HL-60/S4 treated with phorbol 12-myristate 13-acetate at 8.2 ng/mL for 4 days and 3 days (cell line): ENCODE measurements around the gene PLOD2.
"Not testable (repeated sequence)": the region's sequence is repeated elsewhere in the genome, so short reads cannot be mapped to it uniquely, and the experiment has no call there.

Experiments
- in situ Hi-C: fragments of 300-500 bp; cut with MboI; formaldehyde crosslinking; loops from 2 replicates; pipeline ENCODE4 v1.15.0; 2022; ENCODE audit warnings: low sequenced_read_pairs

Gene PLOD2

DNA sequence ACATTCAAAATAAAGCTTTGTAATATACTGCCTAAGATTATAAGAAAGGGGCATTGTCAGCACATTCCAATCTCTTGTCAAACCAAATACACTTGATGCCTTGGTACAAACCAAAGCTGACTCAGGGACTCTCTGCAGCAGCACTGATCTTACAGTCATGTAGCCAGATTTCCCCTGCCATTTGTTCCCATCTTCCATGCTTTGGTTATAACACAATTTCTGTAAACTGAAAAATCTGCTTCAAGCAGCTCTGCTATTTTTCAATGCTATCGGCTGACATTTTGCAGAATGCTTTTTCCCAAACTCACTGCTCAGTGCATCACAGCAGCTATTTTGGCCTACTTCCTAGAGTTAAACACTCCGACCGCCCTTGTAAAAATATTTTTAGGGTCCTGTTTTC lies 18.2 kb downstream of the PLOD2 start:
- in situ Hi-C loops = no loop called here

DNA sequence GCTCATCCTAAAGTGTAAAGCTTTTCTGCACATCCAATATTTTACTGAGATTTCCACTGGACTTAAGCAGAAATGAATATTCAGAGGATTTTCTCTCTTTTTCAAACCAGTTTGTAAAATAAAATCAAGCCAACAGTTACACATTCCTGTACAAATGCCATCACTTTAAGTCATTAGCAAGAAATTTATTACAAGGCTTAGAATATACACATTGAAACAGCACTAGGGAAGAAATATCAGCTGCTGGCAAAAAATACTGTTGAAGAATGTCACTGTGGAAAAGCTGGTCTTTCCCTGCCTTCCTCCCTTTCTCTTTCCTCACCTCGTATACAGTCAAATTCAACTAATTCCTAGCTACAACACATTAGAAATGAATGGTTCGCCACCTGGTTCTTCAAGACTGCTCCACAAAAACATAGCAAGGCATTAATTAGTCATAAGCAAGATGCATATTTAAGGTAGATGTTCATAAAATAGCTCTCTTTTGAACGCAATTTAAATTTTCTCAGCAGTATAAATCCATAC lies 21.3 kb downstream of the PLOD2 start:
- in situ Hi-C loops = no loop called here

GRCh38 chr3:146138902-146139301 lies 22.1 kb downstream of the PLOD2 start:
- in situ Hi-C loops = no loop called here

DNA sequence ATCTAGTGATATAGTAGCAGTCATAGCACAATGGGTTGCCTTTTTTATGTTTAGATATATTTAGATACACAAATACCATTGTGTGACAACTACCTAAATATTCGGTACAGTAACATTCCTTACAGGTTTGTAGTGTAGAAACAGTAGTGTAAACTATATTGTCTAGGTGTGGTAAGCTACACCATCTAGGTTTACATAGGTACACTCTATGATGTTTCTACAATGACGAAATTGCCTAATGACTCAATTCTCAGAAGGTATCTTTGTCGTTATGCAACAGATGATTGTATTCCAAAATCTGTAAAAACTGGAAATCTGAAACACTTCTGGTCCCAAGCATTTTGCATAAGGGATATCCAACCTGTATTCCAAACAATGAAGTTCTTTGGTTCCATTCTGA lies 24.3 kb downstream of the PLOD2 start:
- in situ Hi-C loops = no loop called here

GRCh38 chr3:146134348-146135117 lies 26.5 kb downstream of the PLOD2 start:
- in situ Hi-C loops = no loop called here

GRCh38 chr3:146133441-146133840 lies 27.5 kb downstream of the PLOD2 start:
- in situ Hi-C loops = no loop called here

DNA sequence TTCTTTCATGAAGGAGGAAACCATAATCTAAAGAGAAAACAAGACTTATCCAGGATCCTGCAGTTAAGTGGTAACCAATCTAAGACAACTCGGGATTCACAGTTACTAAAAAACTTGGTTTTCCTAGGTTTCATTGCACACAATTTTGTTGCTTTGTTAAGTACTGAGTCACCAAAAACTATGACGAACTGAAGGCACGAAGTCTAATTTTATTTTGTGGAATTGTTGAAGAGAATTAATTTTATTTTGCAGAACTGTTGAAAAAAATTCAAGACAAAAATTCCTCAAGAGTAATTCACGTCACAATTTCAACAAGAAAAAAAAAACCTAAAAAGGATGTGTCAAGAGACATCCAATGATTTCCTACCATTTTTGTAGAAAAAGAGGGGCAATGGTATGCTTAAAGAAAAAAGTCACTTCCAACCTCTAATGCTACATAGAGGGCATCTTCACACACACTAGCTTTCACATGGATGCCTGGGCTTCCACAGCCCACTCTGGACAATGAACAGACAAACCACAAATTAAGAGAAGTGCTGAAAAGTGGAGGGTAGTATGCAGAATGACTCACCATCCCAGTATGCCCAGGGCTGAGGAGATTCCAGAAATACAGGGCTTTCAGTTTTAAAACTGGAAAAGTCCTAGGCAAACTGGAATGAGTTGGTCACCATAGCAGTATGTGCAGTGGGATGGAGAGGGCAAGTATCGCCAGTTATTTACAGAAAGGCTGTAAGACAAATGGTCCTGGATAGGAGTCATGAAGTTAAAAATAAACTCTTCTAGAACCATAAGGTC lies 29.2 kb downstream of the PLOD2 start:
- in situ Hi-C loops = no loop called here

DNA sequence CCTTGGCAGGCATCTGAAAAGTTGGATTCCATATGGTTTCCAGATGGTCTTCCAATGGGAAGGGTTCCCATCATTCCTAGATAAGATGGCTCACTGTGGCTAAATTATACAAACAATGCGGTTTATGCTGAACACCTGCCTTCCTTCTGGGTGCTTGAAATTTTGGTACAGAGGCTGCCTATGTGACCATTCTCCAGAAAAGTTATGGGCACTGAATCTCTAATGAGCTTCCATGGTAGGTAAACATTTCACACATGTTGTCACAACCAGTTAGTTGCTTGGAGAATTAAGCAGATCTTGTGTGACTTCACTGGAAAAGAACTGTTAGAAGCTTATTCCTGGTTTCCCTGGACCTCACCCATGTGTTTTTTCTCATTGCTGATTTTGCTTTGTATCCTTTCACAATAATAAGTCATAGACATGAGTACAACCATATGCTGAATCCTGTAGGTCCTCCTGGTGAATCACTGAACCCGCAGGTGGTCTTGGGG lies 30.1 kb downstream of the PLOD2 start:
- in situ Hi-C loops = no loop called here

DNA sequence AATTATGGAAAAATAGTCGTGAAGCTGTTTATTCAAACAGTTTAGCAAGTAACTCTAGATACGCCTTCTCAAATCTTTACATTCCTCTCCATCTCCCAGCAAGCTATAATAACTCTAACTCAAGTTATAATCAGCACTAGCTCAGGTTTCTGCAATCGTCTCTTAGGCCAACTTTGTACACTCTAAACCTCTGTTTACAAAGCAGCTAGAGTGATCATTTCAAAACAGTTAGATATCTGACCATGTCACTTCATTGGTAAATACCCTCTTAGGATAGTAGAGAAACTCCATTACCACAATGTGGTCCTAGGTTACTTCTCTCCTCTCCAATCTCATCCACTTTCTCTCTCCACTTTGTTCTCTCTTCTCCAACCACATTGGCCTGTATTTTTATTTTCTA lies 31.2 kb downstream of the PLOD2 start:
- in situ Hi-C loops = no loop called here

DNA sequence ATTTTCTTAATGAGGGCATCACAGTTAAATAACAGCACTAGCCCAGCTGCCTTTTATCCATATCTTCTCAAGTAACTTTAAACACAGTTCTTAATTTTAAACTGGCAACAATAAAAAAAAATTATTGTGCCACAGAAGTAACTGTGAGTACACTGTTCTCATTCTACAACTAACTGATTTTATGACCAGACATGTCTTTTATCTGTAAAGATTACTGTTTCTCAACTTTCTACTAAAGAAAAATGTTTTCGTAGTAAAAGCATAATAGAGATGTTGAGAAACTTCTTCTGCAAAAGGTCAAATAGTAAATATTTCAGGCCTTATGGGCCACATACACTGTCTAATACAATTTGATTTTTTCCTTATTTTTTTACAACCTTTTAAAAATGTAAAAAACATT lies 32.0 kb downstream of the PLOD2 start:
- in situ Hi-C loops = no loop called here

DNA sequence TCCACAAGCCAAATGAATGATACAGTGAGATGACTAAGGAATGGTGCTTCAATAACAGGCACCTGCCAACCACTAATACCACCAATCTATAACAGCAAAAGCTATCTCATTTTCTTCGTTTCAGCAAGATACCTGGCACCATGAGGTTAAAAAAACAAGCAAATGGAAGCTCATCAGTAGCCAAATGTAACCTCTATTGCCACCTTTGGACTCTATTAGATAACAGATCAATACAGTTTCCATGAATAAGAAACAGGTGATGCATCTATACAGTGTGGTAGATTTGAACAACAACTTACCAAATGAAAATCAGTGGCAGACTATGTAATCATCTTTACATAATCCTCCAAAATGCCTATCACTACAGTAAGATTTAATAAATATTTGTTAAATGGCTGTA lies 32.8 kb downstream of the PLOD2 start:
- in situ Hi-C loops = no loop called here

- in situ Hi-C loops = no loop called here
Measured at GRCh38 chr3:146125951-146126350, 35.0 kb downstream of the PLOD2 start.

DNA sequence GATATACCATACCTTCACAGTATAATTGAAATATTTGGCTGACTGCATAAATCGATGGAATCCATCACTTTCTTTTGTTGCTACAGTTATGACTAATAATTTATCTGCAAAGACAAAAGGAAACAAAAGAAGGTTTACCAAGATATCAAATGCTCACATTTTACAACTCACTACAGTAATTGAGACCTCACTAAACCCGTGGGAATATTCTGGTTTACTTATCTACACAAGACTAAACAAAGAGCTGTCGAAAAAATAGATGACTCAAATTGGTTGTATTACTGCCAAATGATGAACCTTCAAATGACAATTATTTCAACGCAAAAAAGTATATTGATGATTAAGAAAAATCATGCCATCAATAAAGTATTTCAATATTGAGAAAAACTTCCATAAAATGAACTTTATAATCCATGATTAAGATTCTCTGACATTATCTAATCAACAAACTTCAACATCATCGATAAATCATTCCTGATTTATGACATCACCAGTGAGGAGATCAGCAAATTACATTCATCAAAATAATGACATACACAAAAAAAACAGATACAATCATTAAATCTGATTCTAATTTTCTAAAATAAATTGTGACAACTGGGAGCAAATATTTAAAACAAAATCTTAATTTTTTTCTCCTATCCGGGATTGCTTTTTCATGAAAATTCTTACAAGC lies 36.7 kb downstream of the PLOD2 start:
- in situ Hi-C loops = no loop called here

DNA sequence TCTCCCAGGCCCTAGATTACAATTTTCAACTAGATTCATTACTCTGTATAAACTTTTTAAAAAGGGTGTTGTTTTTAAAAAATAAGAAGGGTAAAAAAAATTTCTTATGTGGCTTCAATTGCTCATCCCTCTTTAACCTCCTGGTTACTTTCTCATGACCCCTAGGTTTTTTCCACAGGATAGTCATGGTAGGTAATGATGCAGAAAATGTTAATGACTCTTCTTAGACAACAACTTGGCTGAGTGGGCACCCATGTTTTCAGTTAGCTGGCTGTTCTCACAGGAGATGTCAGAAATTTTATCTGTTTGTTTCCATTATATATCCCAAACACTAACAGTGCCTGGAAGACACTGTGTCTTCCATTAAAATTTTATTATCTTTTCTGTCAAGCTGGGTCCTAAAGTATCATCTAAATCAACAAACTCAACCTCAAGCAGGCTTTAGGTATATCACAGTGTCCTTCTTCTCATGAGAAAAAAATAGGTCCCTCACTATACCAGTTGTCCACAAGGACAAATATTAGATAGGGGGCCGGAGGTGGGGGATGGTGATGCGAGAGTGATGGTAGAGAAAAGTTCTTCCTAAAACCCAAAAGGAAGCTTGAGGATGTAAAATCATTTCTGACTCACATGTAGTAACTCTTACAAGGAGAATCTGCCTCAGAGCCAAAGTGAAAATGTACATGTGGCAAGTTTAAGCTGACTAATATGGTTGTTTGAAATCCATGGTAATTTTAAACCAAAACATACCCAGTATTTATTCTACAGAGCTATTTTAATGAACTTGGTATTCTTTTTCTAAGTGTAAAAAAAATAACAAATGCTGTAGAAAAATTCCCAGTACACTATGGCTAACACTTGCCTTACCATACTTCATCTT lies 43.3 kb downstream of the PLOD2 start:
- in situ Hi-C loops = no loop called here

GRCh38 chr3:146115619-146116018 lies 45.4 kb downstream of the PLOD2 start:
- in situ Hi-C loops = no loop called here

GRCh38 chr3:146113804-146114203 lies 47.2 kb downstream of the PLOD2 start:
- in situ Hi-C loops = not testable (repeated sequence)

DNA sequence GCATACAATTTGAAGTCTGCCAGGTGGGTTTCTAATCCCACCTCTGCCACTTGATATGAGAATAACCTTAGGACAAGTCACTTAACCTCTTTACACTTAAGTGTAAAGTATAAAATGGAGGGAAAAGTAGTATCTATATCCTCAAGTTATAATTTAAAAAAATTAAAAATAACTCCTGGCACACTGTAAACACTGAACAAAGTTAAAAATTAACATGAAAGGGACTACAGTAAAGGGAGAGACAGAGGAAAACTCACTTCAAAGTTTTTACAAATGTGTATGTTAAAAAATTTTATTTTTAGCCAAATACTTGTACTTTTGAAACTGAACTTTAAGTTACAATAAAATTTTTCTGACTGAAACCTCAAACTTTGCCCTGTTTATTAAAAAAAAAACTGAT lies 49.6 kb downstream of the PLOD2 start:
- in situ Hi-C loops = no loop called here

DNA sequence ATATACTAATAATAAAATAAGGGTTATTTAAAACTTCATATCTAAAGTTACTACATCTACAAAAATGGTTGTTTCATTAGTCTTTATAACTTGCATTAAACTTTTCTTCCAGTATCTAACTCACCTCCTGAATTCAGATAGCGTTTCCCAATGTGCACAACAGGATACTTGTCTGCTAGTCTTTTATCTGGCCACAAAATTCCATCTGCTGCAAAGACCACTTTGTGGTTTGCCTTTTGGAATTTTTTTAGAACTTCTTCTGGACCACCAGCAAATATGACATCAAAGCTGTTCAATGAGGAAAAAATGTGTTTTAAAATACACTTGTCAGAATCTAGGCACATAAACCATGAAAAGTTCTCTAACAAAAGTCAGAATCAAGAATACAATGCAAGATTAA lies 50.8 kb downstream of the PLOD2 start:
- in situ Hi-C loops = no loop called here

DNA sequence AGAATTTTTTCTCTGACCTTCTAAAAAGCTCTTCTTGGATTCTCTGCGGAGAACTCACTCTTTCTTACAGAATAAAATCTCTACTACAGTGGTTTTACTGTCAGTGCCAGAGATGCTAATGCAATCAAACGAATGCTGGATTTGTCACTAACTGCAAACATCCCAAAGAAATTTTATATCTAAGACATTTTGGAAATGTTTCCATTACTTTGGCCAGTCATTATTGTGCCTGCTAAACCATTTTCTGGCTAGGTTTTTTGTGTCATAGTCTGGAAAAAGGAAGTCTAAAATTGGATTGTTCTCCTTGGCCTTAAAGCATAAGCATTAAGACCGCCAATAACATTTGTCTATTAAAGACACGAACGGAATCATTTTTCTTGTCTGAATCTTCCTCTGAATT lies 54.0 kb downstream of the PLOD2 start:
- in situ Hi-C loops = no loop called here

GRCh38 chr3:146104068-146104467 lies 56.9 kb downstream of the PLOD2 start:
- in situ Hi-C loops = no loop called here
